Measurements from ENCODE around the gene EIF2B5.

The EIF2B5 gene

DNA sequence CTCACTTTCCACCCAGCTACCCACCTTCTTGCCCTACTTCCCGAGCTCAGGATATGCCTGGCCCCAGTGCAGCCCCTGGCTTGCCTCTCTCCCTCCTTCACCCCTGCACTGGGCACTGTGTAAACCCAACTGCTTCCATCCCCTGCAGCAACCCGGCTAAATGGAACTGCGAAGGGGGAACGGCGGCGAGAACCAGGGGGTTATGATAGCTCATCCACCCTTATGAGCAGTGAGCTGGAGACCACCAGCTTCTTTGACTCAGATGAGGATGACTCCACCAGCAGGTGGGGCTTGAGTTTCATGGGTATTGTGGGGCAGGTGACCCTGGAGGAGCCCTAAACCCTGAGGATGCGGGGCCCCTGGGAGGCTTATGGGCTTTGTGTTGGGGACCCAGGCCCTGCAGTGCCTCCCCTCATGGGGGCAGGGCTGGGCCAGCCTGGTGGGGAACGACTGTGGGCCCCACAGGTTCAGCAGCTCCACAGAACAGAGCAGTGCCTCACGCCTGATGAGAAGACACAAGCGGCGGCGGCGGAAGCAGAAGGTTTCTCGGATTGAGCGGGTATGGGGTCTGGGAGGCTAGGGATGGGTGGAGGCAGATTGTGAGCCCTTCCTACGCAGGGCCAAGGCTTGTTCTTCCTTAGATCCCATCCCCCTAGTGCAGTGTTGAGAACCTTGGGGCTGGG lies 29.6 kb downstream of the EIF2B5 start:
- TF ChIP-seq, protein P1, sequence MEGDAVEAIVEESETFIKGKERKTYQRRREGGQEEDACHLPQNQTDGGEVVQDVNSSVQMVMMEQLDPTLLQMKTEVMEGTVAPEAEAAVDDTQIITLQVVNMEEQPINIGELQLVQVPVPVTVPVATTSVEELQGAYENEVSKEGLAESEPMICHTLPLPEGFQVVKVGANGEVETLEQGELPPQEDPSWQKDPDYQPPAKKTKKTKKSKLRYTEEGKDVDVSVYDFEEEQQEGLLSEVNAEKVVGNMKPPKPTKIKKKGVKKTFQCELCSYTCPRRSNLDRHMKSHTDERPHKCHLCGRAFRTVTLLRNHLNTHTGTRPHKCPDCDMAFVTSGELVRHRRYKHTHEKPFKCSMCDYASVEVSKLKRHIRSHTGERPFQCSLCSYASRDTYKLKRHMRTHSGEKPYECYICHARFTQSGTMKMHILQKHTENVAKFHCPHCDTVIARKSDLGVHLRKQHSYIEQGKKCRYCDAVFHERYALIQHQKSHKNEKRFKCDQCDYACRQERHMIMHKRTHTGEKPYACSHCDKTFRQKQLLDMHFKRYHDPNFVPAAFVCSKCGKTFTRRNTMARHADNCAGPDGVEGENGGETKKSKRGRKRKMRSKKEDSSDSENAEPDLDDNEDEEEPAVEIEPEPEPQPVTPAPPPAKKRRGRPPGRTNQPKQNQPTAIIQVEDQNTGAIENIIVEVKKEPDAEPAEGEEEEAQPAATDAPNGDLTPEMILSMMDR (IDR thresholded peaks at IDR 0.05; ENCODE audit: low read depth, low read length, missing control alignments), result no peak
- no peak overlapping the region for H3K4me3 ChIP-seq (replicated peaks; ENCODE audit: low read depth, low read length)
- no peak for DNase-seq (ENCODE audit: extremely low read depth, low read depth)

DNA sequence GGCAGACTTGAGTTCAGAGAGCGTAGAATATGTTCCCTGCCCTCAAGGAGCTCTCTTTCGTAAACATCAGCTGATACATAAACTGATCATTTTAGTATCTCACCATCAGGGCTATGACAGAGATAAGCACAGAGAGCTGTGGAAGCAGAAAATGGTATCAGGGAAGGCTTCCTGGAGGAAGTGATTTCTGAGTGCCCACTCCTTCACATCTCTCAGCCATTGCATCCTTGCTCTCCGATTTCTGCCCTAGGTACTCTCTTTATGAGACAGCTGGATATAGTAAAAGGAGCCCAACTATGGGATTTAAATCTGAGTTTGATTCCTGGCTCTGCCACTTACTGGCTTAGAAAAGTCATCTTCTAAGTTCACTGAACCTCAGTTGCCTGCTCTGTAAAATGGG lies 30.4 kb downstream of the EIF2B5 start:
- H3K4me3 ChIP-seq (replicated peaks; ENCODE audit: low read depth, low read length), result no peak overlapping the region
- DNase-seq (ENCODE audit: extremely low read depth, low read depth), result no peak

DNA sequence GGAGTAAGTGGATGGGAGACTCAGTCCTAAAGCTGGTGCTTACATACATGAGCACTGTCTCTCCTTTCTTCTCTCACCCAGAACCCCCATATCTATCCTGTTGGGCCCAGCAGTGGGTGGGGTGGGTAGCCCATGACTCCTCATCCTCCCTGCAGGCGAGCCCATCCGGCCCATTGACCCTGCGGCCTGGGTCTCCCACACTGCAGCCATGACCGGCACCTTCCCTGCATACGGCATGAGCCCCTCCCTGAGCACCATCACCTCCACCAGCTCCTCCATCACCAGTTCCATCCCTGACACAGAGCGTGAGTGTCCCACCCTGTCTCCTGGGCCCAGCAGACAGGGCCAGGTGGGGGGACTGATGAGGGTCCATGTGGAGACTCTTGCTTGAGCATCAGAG lies 31.5 kb downstream of the EIF2B5 start:
- H3K4me3 ChIP-seq (replicated peaks; ENCODE audit: low read depth, low read length), result no peak overlapping the region
- TF ChIP-seq, protein P1 (IDR thresholded peaks at IDR 0.05; ENCODE audit: low read depth, low read length, missing control alignments), result no peak
- DNase-seq (ENCODE audit: extremely low read depth, low read depth), result no peak

More for the DNA sequence above, 30.4 kb downstream of the EIF2B5 start:
- TF ChIP-seq, protein P1 (IDR thresholded peaks at IDR 0.05; ENCODE audit: low read depth, low read length, missing control alignments), result no peak

DNA sequence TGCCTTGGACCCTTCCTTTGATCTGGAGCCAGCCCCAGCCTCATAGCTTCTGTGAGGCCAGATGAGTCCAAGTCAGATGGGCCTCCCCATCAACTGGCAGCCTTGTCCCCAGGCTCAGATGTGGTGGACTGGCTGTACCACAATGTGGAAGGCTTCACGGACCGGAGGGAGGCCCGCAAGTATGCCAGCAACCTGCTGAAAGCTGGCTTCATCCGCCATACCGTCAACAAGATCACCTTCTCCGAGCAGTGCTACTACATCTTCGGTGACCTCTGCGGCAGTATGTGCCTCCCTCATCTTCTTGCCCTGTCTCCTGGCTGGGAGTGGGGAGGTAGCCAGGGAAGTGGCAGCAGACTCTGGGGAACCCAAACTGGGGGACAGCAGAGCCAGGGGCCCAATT lies 32.6 kb downstream of the EIF2B5 start:
- no peak for DNase-seq (ENCODE audit: extremely low read depth, low read depth)
- TF ChIP-seq, protein P1 (IDR thresholded peaks at IDR 0.05; ENCODE audit: low read depth, low read length, missing control alignments), result no peak
- H3K4me3 ChIP-seq (replicated peaks; ENCODE audit: low read depth, low read length), result no peak overlapping the region

DNA sequence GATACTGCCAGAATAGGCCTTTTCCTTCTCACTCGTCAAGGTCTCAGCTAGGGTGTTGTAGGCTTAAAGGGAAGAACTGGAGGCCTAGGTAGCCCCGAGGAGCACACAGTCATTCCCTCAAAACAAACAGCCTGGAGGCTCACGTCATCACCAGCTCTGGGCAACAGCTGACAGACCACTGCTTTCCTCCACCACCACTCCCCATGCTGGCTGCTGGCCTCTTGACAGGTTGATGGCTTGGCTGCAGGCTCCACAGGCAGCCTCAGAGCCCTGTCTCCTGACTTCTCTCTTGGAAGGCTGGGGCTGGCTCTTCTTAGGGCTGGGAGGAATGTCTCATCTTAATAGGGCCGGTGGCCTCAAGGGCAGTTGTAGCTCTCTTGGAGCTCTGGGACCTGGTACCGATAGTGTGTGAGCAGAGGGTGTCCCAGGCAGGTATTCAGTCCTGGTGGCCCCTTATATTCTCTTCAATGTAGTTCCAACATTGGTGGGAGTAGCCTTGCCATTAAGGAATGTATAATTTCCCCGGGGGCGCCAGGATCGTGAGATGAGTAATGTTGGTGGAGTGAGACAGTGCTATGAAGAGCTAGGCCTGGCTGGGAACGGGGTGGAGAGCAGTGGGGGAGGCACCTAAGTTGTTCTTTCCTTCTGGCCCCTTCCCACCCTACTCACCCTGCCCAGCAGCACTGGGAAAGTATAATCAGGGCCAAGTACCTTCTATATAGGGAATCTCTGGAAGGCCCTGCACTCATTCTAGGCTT lies 33.4 kb downstream of the EIF2B5 start:
- no peak for DNase-seq (ENCODE audit: extremely low read depth, low read depth)
- H3K4me3 ChIP-seq (replicated peaks; ENCODE audit: low read depth, low read length), result no peak overlapping the region
- TF ChIP-seq, protein P1 (IDR thresholded peaks at IDR 0.05; ENCODE audit: low read depth, low read length, missing control alignments), result no peak

DNA sequence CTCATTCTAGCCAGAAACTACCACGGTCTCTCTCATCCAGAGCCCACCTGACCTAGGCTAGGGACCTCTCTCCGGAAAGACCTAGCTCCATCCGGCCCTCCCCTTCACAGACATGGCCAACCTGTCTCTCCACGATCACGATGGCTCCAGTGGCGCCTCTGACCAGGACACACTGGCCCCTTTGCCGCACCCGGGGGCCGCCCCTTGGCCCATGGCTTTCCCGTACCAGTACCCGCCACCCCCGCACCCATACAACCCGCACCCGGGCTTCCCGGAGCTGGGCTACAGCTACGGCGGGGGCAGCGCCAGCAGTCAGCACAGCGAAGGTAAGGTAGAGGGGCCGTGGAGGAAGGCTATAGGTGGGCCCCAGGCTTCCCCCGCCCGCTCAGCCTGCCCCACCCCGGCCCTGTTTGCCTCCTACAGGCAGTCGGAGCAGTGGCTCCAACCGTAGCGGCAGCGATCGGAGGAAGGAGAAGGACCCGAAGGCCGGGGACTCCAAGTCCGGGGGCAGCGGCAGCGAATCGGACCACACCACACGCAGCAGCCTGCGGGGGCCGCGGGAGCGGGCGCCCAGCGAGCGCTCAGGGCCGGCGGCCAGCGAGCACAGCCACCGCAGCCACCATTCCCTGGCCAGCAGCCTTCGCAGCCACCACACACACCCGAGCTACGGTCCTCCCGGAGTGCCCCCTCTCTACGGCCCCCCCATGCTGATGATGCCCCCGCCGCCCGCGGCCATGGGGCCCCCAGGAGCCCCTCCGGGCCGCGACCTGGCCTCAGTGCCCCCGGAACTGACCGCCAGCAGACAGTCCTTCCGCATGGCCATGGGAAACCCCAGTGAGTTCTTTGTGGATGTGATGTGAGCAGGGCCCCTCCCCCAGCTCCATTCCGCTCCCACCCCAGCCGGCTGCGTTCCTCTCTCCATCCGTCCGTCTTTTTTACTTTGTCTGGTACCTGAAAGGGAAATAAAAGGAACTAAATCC lies 35.0 kb downstream of the EIF2B5 start:
- DNase-seq (ENCODE audit: extremely low read depth, low read depth), result no peak
- TF ChIP-seq, protein P1 (IDR thresholded peaks at IDR 0.05; ENCODE audit: low read depth, low read length, missing control alignments), result no peak

More for the DNA sequence above, 35.0 kb downstream of the EIF2B5 start:
- H3K4me3 ChIP-seq (replicated peaks; ENCODE audit: low read depth, low read length), result no peak overlapping the region

All from HFF-Myc (cell line).